C4-2B (cell line): ENCODE measurements around the gene G2E3.

Experiments used
- H3K27ac ChIP-seq: fragments of 450-650 bp; 2 replicates; pipeline ENCODE4 v1.5.1; 2017
- CTCF ChIP-seq: fragments of 450-650 bp; conservative IDR thresholded peaks from 2 replicates; pipeline ENCODE4 v1.5.1; 2017; ENCODE audit warnings: mild to moderate bottlenecking
- ZFX ChIP-seq: fragments of 450-650 bp; IDR thresholded peaks from 2 replicates; pipeline ENCODE4 v1.6.1; 2017

The G2E3 gene

GRCh38 chr14:30607156-30607780 is 48.3 kb downstream of the G2E3 start:
- H3K27ac ChIP-seq: no peak overlapping the region
- TF ChIP-seq ZFX: no peak
- TF ChIP-seq CTCF: no peak

- no peak for TF ChIP-seq ZFX
- no peak for TF ChIP-seq CTCF
- H3K27ac ChIP-seq: no peak overlapping the region
These were observed 49.6 kb downstream of the G2E3 start for GRCh38 chr14:30608533-30609006.

GRCh38 chr14:30610787-30611343 is 51.9 kb downstream of the G2E3 start:
- no peak for TF ChIP-seq ZFX
- peak; percentile 48 for TF ChIP-seq CTCF
- no peak overlapping the region; the same call in 1 of the 2 replicates for H3K27ac ChIP-seq

GRCh38 chr14:30614155-30614554 is 55.2 kb downstream of the G2E3 start:
- H3K27ac ChIP-seq: no peak overlapping the region
- no peak for TF ChIP-seq CTCF
- TF ChIP-seq ZFX: no peak

- no peak overlapping the region for H3K27ac ChIP-seq
- no peak for TF ChIP-seq CTCF
- no peak for TF ChIP-seq ZFX
These were observed 61.2 kb downstream of the G2E3 start for GRCh38 chr14:30620178-30620577.

GRCh38 chr14:30621354-30621939 is 62.5 kb downstream of the G2E3 start:
- TF ChIP-seq CTCF: no peak
- no peak for TF ChIP-seq ZFX

More at GRCh38 chr14:30621354-30621939, 62.5 kb downstream of the G2E3 start:
- H3K27ac ChIP-seq: peak overlapping the region; percentile 86
